DMS153 treated with DMSO at 0.1 percent for 48 hours (cell line): ENCODE results near the gene RIMS4.

ENCODE experiments used
- DNase-seq: peaks from one replicate; lab custom pipeline; 2025; ENCODE audit not compliant: unreplicated experiment; lab: John Stamatoyannopoulos, UW

The RIMS4 gene

DNA sequence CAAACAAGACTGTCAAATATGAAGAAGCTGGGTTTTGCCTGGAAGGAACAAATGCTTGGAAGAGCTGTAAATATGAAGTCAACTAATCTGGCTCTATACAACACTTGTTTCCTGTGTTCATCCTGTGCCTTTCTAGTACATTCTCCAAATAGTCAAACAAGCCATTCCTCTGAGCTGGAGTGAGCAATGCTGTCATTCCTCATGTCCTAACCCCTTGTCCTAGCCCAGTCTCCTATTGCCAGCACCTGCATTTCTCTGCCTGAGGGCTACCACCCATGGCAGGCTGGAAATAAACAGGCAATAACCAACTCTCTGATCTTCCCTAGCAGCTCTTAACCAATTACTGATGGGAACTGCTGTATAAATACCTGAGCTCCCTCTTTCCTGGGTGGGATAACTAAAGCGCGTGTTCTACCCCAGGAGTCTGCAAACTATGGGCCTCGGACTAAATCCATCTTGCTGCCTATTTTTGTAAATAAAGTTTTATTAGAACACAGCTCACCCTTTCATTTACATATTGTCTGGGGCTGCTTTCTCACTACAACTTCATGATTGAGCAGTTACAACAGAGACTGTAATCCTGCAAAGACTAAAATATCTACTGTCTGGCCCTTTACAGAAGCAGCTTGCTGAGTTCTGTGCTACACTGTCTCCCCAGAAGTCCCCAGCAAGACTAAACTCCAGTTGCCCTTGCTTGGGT is 13.4 kb downstream of the RIMS4 start:
- DNase-seq, result no peak

DNA sequence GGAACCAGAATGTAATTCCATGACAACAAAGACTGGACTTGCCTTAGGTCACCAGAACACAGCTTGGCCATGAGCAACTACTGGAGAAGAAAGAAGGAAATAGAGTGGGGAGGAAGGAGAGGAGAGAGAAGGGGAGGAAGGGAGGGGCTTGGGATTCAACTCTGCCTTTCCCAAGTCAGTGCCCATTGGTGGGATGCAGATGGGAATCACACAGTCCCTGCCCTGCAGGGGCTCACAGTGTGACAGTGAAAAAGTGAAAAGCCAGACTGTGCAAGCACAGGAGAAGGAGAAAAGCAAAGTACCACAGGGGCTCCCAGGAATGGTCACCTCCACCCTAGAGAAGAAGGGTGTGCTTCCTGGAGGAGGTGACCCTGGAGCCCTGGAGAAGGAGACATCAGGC is 14.0 kb downstream of the RIMS4 start:
- DNase-seq, result no peak

DNA sequence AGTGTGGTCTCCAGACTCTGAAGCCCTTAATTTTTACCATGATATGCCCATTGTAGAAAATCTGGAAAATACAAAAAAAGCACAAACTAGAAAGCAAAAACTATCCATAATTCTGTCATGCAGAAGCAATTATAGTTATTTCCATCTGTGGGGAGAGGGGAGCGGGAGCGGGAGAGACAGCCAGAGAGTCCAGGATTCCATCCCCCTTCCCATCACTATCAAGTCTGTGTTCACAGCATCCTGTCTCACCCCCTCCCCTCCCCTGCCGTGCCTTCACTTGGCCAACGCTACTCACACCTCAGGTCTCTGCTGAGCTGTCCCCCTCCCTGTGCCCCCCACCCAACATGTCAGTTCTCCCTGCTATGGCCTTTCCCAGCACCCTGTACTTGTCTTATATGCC is 14.5 kb downstream of the RIMS4 start:
- no peak for DNase-seq

DNA sequence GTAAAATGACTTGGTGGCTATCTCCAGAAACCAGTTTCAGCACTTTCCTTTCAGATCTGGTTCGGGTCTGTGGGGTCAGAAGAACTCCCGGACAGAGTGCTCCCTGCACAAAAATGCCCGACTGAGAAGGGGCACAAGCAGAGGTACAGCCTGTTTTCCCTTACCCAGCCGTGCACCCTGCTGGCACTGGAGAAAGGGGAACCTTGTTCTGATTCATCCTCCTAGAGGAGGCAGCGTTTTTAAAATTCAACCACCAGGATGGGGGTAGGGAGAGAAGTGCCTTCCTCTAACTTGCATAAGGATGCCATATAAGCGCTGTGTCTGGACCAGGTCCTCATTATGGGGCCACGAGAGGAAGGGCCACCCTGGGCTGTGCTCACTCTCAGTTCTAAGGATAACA is 17.6 kb downstream of the RIMS4 start:
- DNase-seq, result no peak

DNA sequence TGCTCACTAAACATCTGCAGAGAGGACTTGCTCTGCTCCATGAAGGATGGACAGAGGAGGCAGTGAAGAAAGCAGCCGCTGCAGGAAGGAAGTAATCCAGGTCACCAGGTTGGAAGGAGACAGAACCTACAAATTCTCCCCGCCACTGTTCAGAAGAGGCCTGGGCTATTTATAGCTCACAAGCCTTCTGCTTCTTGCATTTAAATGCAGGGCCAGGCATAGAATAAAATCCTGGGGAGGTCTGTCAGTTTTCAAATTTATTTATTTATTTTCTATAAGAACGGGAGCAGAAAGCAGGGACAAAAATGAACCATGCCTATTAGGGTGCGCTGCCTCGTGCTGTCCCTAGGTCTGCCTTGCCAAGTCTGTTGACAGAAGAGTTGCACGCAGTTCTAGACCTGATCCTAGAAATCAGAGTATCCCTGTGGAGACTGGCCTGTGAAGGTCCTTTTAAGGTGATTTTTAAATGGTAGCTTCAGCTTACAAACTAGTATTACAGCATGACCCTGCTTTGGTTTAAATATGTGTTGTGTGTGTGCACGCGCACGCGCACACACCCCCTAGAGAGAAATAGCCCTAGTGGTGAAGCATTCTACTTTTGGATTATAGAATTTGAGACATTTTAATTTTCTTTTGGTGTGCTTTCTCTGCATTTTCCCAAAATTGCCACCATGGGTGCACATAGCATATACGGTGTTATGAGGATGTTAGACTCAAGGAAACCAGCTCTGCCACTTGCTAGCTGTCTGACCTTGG is 19.5 kb downstream of the RIMS4 start:
- DNase-seq, result no peak

DNA sequence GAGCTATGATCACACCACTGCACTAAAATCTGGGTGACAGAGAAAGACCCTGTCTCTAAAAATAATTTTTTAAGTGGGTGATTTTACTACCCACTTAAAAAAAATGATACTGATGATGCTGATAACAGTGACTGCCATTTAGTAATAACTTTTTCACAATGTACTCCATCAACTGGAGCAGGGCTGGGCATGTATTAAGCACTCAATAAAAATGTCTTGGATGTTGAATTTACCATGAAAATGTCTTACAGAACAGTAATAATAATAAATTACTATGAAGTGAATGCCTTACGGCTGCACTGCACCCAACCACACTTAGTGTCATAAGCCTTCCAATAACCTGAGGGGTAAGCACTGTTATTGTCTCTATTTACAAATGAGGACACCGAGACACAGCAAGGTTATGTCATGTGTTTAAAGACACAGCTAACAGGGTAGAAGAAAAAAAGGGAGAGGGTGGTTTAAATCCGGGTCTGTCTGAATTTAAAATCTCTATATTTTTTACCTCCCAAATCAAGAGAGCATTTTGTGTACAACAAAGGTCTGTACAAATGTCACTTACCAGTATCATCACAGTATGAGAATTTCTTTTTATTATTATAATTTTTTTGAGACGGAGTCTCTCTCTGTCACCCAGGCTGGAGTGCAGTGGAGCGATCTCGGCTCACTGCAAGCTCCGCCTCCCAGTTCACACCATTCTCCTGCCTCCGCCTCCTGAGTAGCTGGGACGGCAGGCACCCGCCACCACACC is 21.5 kb downstream of the RIMS4 start:
- no peak for DNase-seq

DNA sequence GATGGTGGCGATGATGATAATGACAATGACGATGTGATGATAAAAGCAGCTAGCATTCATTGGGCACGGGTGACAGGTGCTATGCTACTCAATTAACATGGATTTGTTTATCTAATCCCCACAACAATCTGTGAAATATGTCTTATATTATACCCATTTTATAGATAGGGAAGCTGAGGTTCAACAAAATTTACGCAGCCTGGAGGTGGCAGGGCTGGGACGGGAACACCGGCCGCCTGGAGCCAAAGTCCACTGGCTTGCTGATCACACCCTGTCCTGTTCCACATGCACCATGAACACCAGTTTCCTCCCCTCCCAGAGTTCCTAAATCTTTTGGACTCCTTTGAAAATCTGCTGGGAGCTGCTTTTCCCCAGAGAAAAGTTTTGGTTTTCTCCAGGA is 23.0 kb downstream of the RIMS4 start:
- DNase-seq, result no peak

DNA sequence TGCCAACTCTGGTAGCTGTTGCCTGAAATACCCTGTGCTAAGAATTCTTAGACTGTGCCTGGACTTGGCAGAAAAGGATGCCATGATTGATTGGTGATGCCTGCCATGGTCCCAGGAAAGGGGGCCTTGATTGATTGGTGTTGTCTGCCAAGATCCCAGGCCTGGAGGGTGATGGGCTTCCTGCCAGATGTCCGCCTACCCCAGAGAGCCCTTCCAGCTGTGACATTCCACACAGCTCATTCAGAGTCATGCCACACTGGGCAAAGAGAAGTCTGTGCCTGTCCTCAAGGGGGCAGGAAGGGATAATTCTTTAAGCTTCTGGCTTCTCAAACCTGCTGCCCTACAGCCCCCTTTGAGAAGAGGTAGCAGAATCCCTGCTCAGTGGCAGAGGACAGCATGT is 24.6 kb downstream of the RIMS4 start:
- DNase-seq, result no peak

DNA sequence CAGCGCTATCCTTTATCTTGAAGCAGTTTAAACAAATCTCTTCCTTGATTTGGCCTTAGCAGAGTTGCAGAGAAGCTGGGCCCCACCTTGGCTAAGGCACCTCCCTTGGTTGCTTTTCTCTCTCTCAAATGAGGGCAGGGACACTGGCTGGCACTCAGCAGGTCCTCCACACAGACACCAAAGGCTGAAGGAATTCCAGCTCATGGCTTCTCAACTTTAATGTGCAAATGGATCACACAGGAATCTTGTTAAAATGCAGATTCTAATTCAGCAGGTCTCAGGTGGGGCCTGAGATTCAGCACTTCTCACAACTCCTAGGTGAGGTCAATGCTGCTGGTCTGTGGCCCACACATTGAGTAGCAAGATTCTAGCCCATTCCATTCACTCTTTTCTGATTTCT is 25.7 kb downstream of the RIMS4 start:
- no peak for DNase-seq

DNA sequence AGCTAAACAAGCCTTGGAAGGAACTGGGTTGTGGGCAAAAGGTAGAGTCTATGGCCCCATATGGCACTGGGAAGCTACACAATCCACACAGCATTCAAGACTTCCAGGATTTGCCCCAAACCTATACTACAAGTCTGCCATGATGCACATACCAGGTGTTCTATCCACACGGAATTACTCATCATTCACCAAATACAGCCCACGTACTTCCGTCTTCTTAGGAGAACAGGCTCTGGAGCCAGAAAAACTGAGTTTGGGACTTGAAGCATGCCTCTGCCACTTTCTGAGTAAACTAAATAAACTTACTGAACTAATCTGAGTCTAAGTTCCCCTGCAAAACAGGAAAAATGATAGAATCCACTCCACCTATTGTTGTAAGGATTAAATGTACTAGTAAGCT is 28.6 kb downstream of the RIMS4 start:
- DNase-seq, result no peak

DNA sequence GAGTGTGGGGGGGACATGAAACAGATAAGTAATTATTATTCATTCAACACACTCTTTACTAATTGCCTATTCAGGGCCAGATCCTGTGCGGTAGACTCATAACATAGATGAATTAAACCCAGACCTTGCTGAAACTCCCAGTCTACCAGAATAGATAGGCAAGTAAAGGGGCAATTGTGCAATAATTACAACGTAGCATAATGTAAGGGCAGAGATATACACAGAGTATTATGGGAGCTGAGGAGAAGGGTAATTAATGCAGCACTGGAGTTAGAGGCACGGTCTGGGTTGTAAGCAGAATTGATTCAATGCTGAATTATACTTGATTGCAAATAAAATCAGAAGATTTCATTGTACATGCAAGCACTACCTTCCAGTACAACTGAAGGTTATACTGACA is 29.2 kb downstream of the RIMS4 start:
- DNase-seq, result no peak

DNA sequence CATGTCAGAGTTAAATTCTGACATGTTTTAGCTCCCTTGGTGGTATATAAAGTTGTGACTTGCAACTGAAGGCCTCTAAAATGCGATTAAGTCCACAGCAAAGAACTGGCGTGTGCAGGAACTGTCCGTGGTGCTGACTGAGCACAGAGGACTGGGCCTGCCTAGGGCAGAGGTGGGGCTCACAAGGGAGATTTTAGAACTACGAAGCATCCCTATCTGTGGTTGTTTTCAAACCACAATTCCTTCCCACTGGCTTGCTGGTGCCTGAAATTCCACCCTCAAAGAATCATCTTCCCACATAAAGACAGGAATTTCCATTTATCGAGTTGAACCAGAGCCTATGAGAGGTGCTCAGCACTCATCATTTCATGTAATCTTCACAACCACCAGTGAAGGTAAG is 30.1 kb downstream of the RIMS4 start:
- no peak for DNase-seq

DNA sequence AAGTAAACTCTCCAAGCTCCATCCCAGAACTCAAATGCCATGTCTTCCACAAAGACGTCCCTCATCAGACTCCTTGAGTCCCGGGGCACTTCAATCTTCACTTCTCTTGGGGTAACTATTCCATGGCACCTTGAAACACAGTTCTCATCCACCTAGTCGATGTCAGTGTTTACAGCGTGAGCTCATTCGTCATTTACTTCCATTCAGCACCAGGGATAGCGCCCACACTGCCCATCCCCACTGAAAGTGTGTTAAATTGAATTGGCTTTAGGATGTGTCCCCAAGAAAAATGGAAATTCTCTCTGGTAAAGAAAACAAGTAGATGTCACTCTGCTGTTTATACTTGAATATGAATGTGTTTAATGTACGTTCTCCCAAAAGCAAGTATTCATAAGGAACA is 33.4 kb downstream of the RIMS4 start:
- no peak for DNase-seq

DNA sequence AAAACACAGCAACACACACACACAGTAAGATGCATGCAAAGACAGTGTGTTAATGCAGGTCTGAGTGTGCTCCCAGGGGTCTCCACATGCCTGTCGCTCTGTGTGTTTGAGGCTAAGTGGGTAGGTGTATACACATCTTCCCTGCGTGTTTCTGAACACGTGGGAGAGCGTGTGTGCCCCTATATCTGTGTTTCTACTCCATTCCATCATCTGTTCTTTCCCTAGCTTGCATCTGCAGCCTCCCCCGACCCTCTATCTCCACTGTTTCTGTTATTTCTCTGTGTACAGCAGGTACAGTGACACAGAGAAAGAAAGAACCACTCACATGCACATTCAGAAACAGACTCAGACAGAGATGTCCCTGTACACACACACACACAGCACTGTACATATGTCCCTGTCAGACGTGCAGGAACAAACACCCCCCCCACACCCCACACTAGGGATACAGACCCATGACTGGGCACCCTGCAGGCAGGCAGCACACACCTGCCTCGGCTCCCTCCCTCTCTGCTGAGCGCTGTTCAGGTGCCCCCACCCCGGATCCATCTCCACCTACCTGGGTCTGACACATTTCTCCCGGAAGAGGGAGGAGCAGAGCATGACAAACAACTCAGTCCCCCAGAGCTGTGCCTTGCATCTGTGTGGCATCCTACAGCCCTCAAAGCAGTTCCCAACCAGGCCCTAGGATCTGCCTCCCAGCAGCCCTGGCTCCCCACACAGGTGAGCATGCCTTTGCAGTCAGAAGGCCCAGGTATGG is 37.1 kb downstream of the RIMS4 start:
- DNase-seq, result no peak

DNA sequence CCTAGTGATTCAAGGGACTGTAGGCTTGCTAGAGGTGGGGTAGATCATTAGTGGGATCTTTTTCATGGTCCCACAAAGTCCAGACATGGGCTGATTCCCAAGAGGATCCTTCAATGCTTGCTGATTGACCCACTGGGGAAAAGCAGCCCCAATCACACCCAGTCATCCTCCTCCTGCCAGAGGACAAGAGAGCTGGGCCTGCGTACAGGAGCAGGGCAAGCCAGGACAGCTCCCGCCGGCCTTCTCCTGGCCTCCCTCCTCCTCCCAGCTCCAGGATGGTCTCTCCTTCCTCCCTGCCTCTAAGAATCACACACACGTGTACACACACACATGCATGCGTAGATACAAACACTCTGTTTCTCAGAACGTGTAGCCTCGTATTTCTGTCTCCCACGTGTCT is 37.7 kb downstream of the RIMS4 start:
- DNase-seq, result no peak

DNA sequence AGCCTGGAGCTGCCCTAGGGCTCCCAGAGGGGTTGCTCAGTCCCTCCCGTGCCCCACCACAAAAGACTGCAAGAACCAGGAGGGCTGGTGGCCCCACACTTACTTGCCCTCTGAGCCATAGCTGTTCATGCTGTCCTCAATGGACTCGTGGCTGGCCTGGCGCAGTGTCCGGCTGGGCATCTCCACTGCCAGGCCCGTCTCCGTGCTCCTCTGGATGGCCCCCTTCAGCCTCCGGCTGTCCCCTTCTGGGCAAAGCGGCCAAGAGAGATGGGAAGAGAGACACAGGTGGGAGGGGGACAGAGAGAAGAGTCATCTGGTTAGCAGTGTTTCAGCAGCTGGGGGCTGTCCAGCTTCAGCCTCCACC is 39.2 kb downstream of the RIMS4 start:
- DNase-seq, result no peak

DNA sequence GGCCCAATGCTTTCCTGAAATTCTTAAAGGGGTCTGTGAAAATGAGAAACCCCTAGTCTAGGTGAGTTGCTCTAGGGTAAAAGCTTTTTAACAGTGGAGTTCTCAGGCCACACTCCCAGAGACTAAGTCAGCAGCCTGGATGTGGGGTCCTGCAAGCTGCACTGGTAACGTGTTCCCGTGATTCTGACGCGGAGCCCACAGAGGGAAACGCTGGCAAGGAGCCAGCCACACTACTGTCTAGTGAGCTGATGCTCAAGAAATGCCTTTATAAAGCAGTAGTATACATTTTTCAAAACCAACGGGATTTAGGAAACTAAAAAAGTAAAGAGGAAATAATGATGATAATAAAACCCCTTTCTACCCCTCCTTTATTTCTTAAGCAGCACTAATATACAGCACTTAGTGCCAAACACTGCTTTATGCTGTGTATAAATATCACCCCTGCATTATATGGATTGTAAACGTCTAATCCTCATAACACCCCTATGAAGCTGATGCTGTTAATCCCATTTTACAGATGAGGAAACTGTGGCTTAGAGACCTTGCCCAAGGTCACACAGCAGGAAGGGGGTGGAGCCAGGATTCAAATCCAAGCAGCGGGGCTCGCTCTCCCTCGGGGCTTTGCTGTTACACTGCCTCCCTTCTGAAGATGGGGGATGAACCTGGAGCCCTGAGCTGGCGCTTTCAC is 39.7 kb downstream of the RIMS4 start:
- DNase-seq, result no peak

DNA sequence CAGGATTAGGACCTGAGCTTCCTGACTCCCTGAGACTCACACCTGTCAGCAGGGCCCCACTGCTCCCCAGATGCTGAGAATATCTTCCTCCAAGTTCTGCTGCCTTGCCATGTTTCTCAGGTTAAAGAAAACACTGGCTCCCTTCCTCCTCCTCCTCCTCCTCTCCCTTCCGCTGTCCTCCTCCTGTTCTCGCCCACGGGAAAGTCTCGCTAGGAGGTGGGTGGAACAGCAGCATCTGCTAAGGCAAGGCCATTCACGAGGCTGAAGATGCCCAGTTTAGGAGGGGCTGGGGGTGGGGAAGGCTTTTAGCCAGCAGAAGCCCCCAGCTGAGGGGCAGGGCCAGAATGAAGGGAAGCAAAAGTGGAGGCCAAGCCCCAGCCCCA is 40.9 kb downstream of the RIMS4 start:
- DNase-seq, result no peak

DNA sequence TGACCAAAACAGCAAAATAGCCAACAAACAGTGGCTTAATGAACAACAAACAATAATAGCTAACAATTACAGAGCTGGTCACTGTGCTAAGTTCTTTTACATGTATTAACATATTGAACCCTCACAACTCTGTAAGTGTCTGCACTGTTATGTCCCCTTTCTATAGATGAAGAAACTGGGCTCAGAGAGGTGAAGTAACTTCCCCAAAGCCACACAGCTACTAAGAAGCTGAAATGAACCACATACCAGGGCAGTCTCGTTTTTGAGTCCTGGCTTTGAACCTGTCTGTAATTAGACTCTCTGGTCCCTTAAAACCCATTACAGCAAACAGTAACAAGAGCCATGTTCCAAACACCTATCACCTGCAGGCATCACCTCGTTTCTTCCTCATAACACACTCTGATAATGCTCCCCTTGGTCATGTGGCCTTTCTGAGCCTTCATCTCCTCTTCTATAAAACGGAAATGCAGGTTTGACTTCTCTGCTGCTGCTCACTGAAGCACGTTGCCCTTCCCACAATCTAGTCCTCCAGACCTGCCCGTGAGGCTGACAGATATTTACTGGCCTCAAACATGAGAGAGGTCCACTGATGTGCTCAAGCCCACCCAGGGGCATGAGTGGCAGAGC is 41.4 kb downstream of the RIMS4 start:
- no peak for DNase-seq

DNA sequence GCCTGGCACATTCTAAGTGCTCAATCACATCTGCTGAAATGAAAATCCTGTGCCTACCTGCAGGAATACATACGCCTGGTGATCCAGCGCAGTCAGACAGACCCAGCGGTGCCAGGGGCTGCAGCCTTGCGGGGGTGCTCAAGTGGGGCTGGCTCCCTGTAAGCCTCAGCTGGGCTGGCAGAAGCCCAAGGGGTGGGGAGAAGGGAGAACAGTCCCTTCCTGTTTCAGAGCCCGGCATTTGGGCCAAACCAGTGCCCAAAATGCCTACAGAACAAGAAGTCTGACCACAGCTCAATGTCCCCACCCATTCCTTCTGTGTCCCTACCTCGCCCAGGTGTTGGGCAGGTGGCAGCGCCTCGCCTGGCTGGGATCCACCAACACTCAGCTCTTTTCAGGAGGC is 42.1 kb downstream of the RIMS4 start:
- no peak for DNase-seq
